SK-N-SH (cell line): ENCODE measurements around the gene LOC101059915.

ENCODE experiments used
- CTCF ChIA-PET: fragments of 300-600, 350-600 bp; formaldehyde crosslinking; extraction: SDS; loops from one replicate; lab custom pipeline; 2021; lab: Yijun Ruan, JAX
- POLR2A ChIA-PET: fragments of 350-600 bp; sonication (Branson Sonifier 250); formaldehyde crosslinking; extraction: SDS; loops from one replicate; lab custom pipeline; 2020; ENCODE audit warnings: antibody characterized with exemption, inconsistent platforms; lab: Yijun Ruan, JAX
- DNase-seq: peaks from one replicate; pipeline ENCODE4 v3.0.0; 2012
- H2AFZ ChIP-seq: fragments of 200-600 bp; sonication (generic); 2 replicates; pipeline ENCODE4 v1.8.1; 2016; ENCODE audit warnings: antibody characterized with exemption, mild to moderate bottlenecking, low read depth
- H3F3A ChIP-seq: fragments of 200-600 bp; sonication (generic); replicated peaks from 2 replicates; pipeline ENCODE3; 2016; ENCODE audit warnings: antibody characterized with exemption, mild to moderate bottlenecking; ENCODE audit not compliant: insufficient read depth
- H3K27ac ChIP-seq, 2 experiments: fragments of 200-500 bp in 1 of 2; fragments of 200-600 bp in 1 of 2; sonication (Bioruptor generic) in 1 of 2; sonication (generic), shearing (Covaris generic) in 1 of 2; 2 replicates each; pipeline versions ENCODE4 v1.5.1 to v1.6.1; 2014 to 2016; ENCODE audit warnings: low read depth in 2 of 2, inconsistent platforms in 1 of 2, low read length in 1 of 2, mild to moderate bottlenecking in 1 of 2, mixed read lengths in 1 of 2
- H3K27me3 ChIP-seq: fragments of 200-600 bp; sonication (generic), shearing (Covaris generic); 2 replicates; pipeline ENCODE4 v1.6.1; 2016; ENCODE audit warnings: mixed run types; ENCODE audit not compliant: insufficient read depth
- H3K36me3 ChIP-seq, 2 experiments: fragments of 200-500 bp in 1 of 2; fragments of 200-600 bp in 1 of 2; sonication (Bioruptor generic) in 1 of 2; sonication (generic) in 1 of 2; replicated peaks in 1 of 2; 2 replicates each; pipeline versions ENCODE3 to v1.5.1; 2014 to 2016; ENCODE audit warnings: low read length in 1 of 2, mild to moderate bottlenecking in 1 of 2; ENCODE audit not compliant: insufficient read depth in 2 of 2, control insufficient read depth in 1 of 2
- H3K4me1 ChIP-seq, 2 experiments: fragments of 200-500 bp in 1 of 2; fragments of 200-600 bp in 1 of 2; sonication (Bioruptor generic) in 1 of 2; sonication (generic), shearing (Covaris generic) in 1 of 2; 2 replicates each; pipeline versions ENCODE4 v1.5.1 to v1.6.1; 2014 to 2016; ENCODE audit warnings: low read depth in 1 of 2, low read length in 1 of 2, mixed run types in 1 of 2; ENCODE audit not compliant: insufficient read depth in 2 of 2, control insufficient read depth in 1 of 2
- H3K4me2 ChIP-seq: fragments of 200-600 bp; sonication (generic), shearing (Covaris generic); 2 replicates; pipeline ENCODE4 v1.6.1; 2017; ENCODE audit warnings: mixed run types
- H3K4me3 ChIP-seq, 2 experiments: fragments of 200-500 bp in 1 of 2; fragments of 200-600 bp in 1 of 2; sonication (Bioruptor generic) in 1 of 2; sonication (generic), shearing (Covaris generic) in 1 of 2; 2 replicates each; pipeline versions ENCODE4 v1.5.1 to v1.8.1; 2014 to 2016; ENCODE audit warnings: low read depth in 2 of 2, inconsistent platforms in 1 of 2, low read length in 1 of 2, mild to moderate bottlenecking in 1 of 2, mixed read lengths in 1 of 2, moderate library complexity in 1 of 2
- H3K79me2 ChIP-seq: fragments of 200-600 bp; sonication (generic); 2 replicates; pipeline ENCODE4 v1.8.1; 2017; ENCODE audit warnings: mild to moderate bottlenecking; ENCODE audit not compliant: insufficient read depth
- H3K9ac ChIP-seq: fragments of 200-600 bp; sonication (generic); 2 replicates; pipeline ENCODE4 v1.6.1; 2017; ENCODE audit warnings: mixed run types
- H3K9me2 ChIP-seq: fragments of 200-600 bp; sonication (generic); 2 replicates; pipeline ENCODE4 v1.6.1; 2017; ENCODE audit warnings: mixed run types
- H3K9me3 ChIP-seq: fragments of 200-600 bp; sonication (generic); 2 replicates; pipeline ENCODE4 v1.6.1; 2017; ENCODE audit warnings: mixed run types, mild to moderate bottlenecking, moderate library complexity
- H4K20me1 ChIP-seq: fragments of 200-600 bp; sonication (generic); 2 replicates; pipeline ENCODE4 v1.6.1; 2017; ENCODE audit warnings: mild to moderate bottlenecking, mixed run types; ENCODE audit not compliant: insufficient read depth
- CHD2 ChIP-seq: fragments of 150-350 bp; IDR thresholded peaks from 2 replicates; pipeline ENCODE4 v1.6.1; 2018; ENCODE audit warnings: low read length; ENCODE audit not compliant: partially characterized antibody
- EP300 ChIP-seq, 2 experiments: IDR thresholded peaks; 2 replicates each; pipeline versions ENCODE4 v1.4.0 to v1.6.1; 2012; ENCODE audit warnings: borderline replicate concordance in 1 of 2, low read depth in 1 of 2, low read length in 1 of 2
- FOSL2 ChIP-seq: IDR thresholded peaks from 2 replicates; pipeline ENCODE4 v1.4.0; 2012; ENCODE audit warnings: low read depth, mild to moderate bottlenecking, moderate library complexity, borderline replicate concordance
- GABPA ChIP-seq: IDR thresholded peaks from 2 replicates; pipeline ENCODE4 v1.4.0; 2012; ENCODE audit warnings: low read depth, mild to moderate bottlenecking
- GATA2 ChIP-seq: sonication (generic); formaldehyde crosslinking; IDR thresholded peaks from 2 replicates; pipeline ENCODE4 v1.5.0; 2020; ENCODE audit warnings: mild to moderate bottlenecking, missing genetic modification reagents
- JUND ChIP-seq: IDR thresholded peaks from 2 replicates; pipeline ENCODE4 v1.4.0; 2012
- MEF2A ChIP-seq: IDR thresholded peaks from 2 replicates; pipeline ENCODE4 v1.4.0; 2012; ENCODE audit warnings: low read depth, borderline replicate concordance
- MXI1 ChIP-seq: IDR thresholded peaks from 2 replicates; pipeline ENCODE4 v1.6.1; 2012; ENCODE audit warnings: mild to moderate bottlenecking, low read depth, low read length, improper control_type of control experiment
- NFIC ChIP-seq: IDR thresholded peaks from 2 replicates; pipeline ENCODE4 v1.4.0; 2012; ENCODE audit warnings: borderline replicate concordance
- RAD21 ChIP-seq: IDR thresholded peaks from 2 replicates; pipeline ENCODE4 v1.6.1; 2012; ENCODE audit warnings: mild to moderate bottlenecking, low read length
- RFX5 ChIP-seq: IDR thresholded peaks from 2 replicates; pipeline ENCODE4 v1.6.1; 2012; ENCODE audit warnings: mild to moderate bottlenecking, improper control_type of control experiment, low read length
- RXRA ChIP-seq: IDR thresholded peaks from 2 replicates; pipeline ENCODE4 v1.4.0; 2012; ENCODE audit warnings: low read depth, mild to moderate bottlenecking, borderline replicate concordance
- SIN3A ChIP-seq: IDR thresholded peaks from 2 replicates; pipeline ENCODE4 v1.6.1; 2012; ENCODE audit warnings: low read depth, mild to moderate bottlenecking, low read length, moderate library complexity, borderline replicate concordance
- TCF12 ChIP-seq: IDR thresholded peaks from 2 replicates; pipeline ENCODE4 v1.4.0; 2012
- WGBS: methylation state at CpG from one replicate; pipeline ENCODE4 v1.1.6; 2017; ENCODE audit warnings: low lambda C conversion rate; 5-methylcytosine and 5-hydroxymethylcytosine counted together
- TF ChIP-seq, protein P1 (sequence below): fragments of 150-350 bp; IDR thresholded peaks from 2 replicates; pipeline ENCODE4 v1.6.1; 2016; ENCODE audit warnings: mild to moderate bottlenecking, low read depth, low read length
- TF ChIP-seq, protein P2 (sequence below): fragments of 150-350 bp; IDR thresholded peaks from 2 replicates; pipeline ENCODE4 v1.6.1; 2017; ENCODE audit warnings: antibody characterized with exemption, low read length, low read depth, borderline replicate concordance
- TF ChIP-seq, protein P3 (sequence below): IDR thresholded peaks from 2 replicates; pipeline ENCODE4 v1.6.1; 2012; ENCODE audit warnings: mild to moderate bottlenecking, low read depth, low read length, moderate library complexity

LOC101059915 gene

DNA sequence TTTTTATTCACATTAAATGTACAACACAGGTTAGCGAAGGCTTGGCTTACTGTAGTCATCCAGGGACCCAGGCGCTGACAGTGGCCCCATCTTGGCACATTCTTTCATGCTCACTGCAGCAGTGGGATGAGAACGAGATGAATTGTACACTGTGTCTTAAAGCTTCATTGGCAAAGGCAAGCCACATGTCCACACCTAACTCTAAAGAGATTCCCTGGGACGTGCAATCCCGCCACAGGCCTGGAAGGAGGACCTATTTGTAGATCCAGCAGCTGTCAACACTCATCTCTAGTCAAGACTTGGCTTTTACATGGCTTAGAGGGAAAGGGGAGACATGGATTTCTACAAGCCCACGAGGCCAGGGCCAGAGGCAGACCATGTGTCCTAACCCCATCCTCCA, 33.0 kb upstream of the LOC101059915 start:
- no peaks in the 10 kb centered on the region for H3F3A ChIP-seq
- no peak overlapping the region for H3K9ac ChIP-seq
- ChIA-PET CTCF (no interaction called here), POLR2A (no interaction called here)
- no peaks in the 10 kb centered on the region for H3K9me2 ChIP-seq
- no peaks in the 10 kb centered on the region for H4K20me1 ChIP-seq
- H3K4me3 ChIP-seq = no peak overlapping the region
- H3K27ac ChIP-seq = no peak overlapping the region
- no peaks in the 10 kb centered on the region; the same call in 1 of the 2 replicates for H3K27me3 ChIP-seq
- H2AFZ ChIP-seq = no peak overlapping the region
- H3K79me2 ChIP-seq = no peaks in the 10 kb centered on the region
- no peak for DNase-seq
- no peaks in the 10 kb centered on the region for H3K36me3 ChIP-seq
- no peak overlapping the region for H3K4me2 ChIP-seq
- H3K9me3 ChIP-seq = no peaks in the 10 kb centered on the region
- TF ChIP-seq GATA2 (CRISPR knock-in tag) = no peak
- TF ChIP-seq FOSL2 = no peak
- no peak for TF ChIP-seq TCF12
- TF ChIP-seq, all 33 proteins: peak for 0
- 56% methylated on average over 6 of the region's 6 CpGs for WGBS
- H3K4me1 ChIP-seq = 0 out of 4 replicates have a peak, but pooled peaks cover 0 to 4% of the 10 kb centered on the region in 2 experiments

DNA sequence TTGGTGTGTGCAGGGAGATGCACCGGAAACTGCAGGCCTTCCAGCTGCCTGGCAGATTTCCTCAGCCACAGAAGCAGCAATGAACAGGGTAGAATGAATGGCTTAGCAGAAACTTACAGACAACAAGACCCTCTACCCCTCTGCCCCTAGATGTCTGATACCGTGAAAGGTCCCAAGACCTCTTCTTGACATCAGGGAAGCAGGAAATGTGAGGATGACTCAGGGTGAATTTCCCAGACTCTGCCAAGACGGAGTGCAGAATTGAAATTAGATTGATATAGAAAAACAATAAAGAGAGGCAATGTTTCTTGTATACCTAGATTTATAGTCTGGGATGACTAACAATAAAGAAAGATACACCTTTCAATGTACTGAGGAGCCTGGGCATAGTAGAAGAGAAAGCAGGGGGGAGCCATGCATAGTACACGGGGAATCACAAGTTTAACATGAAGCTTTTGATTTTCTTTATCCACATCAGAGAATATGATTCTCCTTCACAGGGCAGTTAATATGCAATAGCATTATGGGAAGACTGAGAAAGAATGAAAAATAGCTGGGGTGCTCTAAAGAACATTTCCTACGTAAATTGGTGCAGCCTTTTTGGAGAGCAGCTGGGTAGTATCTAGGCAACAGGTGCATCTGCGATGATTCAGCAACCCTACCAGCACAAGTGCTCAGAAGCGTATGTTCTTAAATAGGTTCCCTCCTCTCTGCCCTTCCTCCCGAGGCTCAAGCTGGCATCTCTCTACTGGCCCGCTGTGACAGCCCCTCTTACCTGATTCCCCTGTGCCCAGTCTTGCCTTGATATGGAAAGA, 30.7 kb upstream of the LOC101059915 start:
- POLR2A ChIA-PET = no interaction called here
- H3K27ac ChIP-seq = no peak overlapping the region
- 0 out of 4 replicates have a peak, but pooled peaks cover 0 to 4% of the 10 kb centered on the region in 2 experiments for H3K4me1 ChIP-seq
- H3K36me3 ChIP-seq = no peaks in the 10 kb centered on the region
- no peaks in the 10 kb centered on the region for H3F3A ChIP-seq
- H3K4me3 ChIP-seq = no peak overlapping the region
- CTCF ChIA-PET = interaction anchor here (0.6 kb wide), 1 partner anchor 494 kb away, joined by 3 read pairs; no protein-coding TSS in a partner anchor
- no peaks in the 10 kb centered on the region for H3K79me2 ChIP-seq
- H4K20me1 ChIP-seq = no peaks in the 10 kb centered on the region
- no peaks in the 10 kb centered on the region for H3K27me3 ChIP-seq
- H3K9me2 ChIP-seq = no peaks in the 10 kb centered on the region
- TF ChIP-seq, protein P1, sequence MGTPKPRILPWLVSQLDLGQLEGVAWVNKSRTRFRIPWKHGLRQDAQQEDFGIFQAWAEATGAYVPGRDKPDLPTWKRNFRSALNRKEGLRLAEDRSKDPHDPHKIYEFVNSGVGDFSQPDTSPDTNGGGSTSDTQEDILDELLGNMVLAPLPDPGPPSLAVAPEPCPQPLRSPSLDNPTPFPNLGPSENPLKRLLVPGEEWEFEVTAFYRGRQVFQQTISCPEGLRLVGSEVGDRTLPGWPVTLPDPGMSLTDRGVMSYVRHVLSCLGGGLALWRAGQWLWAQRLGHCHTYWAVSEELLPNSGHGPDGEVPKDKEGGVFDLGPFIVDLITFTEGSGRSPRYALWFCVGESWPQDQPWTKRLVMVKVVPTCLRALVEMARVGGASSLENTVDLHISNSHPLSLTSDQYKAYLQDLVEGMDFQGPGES = no peak
- TF ChIP-seq JUND (no peak), MEF2A (no peak), RXRA (no peak), SIN3A (no peak), MXI1 (no peak), FOSL2 (no peak), TCF12 (no peak), GABPA (no peak), NFIC (no peak), RFX5 (no peak), GATA2 (CRISPR knock-in tag) (no peak), EP300 (IDR thresholded peaks at IDR 0.05; ENCODE audit: borderline replicate concordance in 1 of 2, low read depth in 1 of 2, low read length in 1 of 2) (no peak), CHD2 (no peak), RAD21 (no peak)
- TF ChIP-seq, protein P2, sequence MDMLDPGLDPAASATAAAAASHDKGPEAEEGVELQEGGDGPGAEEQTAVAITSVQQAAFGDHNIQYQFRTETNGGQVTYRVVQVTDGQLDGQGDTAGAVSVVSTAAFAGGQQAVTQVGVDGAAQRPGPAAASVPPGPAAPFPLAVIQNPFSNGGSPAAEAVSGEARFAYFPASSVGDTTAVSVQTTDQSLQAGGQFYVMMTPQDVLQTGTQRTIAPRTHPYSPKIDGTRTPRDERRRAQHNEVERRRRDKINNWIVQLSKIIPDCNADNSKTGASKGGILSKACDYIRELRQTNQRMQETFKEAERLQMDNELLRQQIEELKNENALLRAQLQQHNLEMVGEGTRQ = no peak
- TF ChIP-seq, protein P3, sequence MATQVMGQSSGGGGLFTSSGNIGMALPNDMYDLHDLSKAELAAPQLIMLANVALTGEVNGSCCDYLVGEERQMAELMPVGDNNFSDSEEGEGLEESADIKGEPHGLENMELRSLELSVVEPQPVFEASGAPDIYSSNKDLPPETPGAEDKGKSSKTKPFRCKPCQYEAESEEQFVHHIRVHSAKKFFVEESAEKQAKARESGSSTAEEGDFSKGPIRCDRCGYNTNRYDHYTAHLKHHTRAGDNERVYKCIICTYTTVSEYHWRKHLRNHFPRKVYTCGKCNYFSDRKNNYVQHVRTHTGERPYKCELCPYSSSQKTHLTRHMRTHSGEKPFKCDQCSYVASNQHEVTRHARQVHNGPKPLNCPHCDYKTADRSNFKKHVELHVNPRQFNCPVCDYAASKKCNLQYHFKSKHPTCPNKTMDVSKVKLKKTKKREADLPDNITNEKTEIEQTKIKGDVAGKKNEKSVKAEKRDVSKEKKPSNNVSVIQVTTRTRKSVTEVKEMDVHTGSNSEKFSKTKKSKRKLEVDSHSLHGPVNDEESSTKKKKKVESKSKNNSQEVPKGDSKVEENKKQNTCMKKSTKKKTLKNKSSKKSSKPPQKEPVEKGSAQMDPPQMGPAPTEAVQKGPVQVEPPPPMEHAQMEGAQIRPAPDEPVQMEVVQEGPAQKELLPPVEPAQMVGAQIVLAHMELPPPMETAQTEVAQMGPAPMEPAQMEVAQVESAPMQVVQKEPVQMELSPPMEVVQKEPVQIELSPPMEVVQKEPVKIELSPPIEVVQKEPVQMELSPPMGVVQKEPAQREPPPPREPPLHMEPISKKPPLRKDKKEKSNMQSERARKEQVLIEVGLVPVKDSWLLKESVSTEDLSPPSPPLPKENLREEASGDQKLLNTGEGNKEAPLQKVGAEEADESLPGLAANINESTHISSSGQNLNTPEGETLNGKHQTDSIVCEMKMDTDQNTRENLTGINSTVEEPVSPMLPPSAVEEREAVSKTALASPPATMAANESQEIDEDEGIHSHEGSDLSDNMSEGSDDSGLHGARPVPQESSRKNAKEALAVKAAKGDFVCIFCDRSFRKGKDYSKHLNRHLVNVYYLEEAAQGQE = no peak
- no peak overlapping the region for H3K9ac ChIP-seq
- no peak overlapping the region for H2AFZ ChIP-seq
- no peak for DNase-seq
- H3K9me3 ChIP-seq = no peaks in the 10 kb centered on the region
- H3K4me2 ChIP-seq = no peak overlapping the region
- 43% methylated on average over 9 of the region's 9 CpGs for WGBS
